NCI-H2227 (cell line): Measurements from ENCODE around the gene NAP1L4.
A peak's percentile ranks its signal among the peaks of the same experiment; 100 is the strongest.

Source experiments
- DNase-seq: peaks from one replicate; lab custom pipeline; 2025; ENCODE audit not compliant: unreplicated experiment; lab: John Stamatoyannopoulos, UW

The NAP1L4 gene

GRCh38 chr11:2992234-2992996 is at the start of gene NAP1L4:
Gene NAP1L4, minus strand, starts transcription at chr11:2992329. Its CDS starts 13,109 bp downstream, at chr11:2979220.
- peak; percentile 100 for DNase-seq

GRCh38 chr11:3040881-3041280 is 48.8 kb upstream of the NAP1L4 start:
- no peak for DNase-seq

GRCh38 chr11:3037945-3038271 is 45.8 kb upstream of the NAP1L4 start:
- DNase-seq, result no peak

GRCh38 chr11:3037040-3037944 is 45.2 kb upstream of the NAP1L4 start:
- DNase-seq, result peak; percentile 88

- DNase-seq, result no peak
These were observed 44.3 kb upstream of the NAP1L4 start for GRCh38 chr11:3036419-3036818.

GRCh38 chr11:3035333-3035732 is 43.2 kb upstream of the NAP1L4 start:
- DNase-seq, result no peak

- no peak for DNase-seq
These were observed 38.4 kb upstream of the NAP1L4 start for GRCh38 chr11:3030289-3031070.

GRCh38 chr11:3028813-3029212 is 36.7 kb upstream of the NAP1L4 start:
- DNase-seq, result no peak

- DNase-seq, result no peak
These were observed 34.7 kb upstream of the NAP1L4 start for GRCh38 chr11:3026803-3027202.

GRCh38 chr11:3022982-3023381 is 30.9 kb upstream of the NAP1L4 start:
- no peak for DNase-seq

- no peak for DNase-seq
These were observed 30.3 kb upstream of the NAP1L4 start for GRCh38 chr11:3022300-3022967.

GRCh38 chr11:3021125-3021524 is 29.0 kb upstream of the NAP1L4 start:
- peak; percentile 54 for DNase-seq

- no peak for DNase-seq
These were observed 27.9 kb upstream of the NAP1L4 start for GRCh38 chr11:3020011-3020410.

- no peak for DNase-seq
These were observed 26.5 kb upstream of the NAP1L4 start for GRCh38 chr11:3018596-3018995.

- no peak for DNase-seq
These were observed 24.7 kb upstream of the NAP1L4 start for GRCh38 chr11:3016861-3017260.

GRCh38 chr11:3015796-3016195 is 23.7 kb upstream of the NAP1L4 start:
- DNase-seq, result no peak

GRCh38 chr11:3014943-3015342 is 22.8 kb upstream of the NAP1L4 start:
- no peak for DNase-seq

- DNase-seq, result no peak
These were observed 22.2 kb upstream of the NAP1L4 start for GRCh38 chr11:3014057-3014938.

- DNase-seq, result no peak
These were observed 20.1 kb upstream of the NAP1L4 start for GRCh38 chr11:3011891-3012885.
